ENCODE results near the gene SIRT3.

Gene SIRT3

GRCh38 chr11:214083-214482 lies 22.1 kb downstream of the SIRT3 start:
- no peak for DNase-seq

GRCh38 chr11:213111-213510 lies 23.0 kb downstream of the SIRT3 start:
- DNase-seq = no peak

- no peak for DNase-seq
Observed at GRCh38 chr11:212150-213100, 23.7 kb downstream of the SIRT3 start.

- DNase-seq = no peak
Observed at GRCh38 chr11:211741-212140, 24.4 kb downstream of the SIRT3 start.

GRCh38 chr11:211295-211694 lies 24.8 kb downstream of the SIRT3 start:
- DNase-seq = no peak

- no peak for DNase-seq
Observed at GRCh38 chr11:210803-211180, 25.4 kb downstream of the SIRT3 start.

GRCh38 chr11:210122-210802 lies 25.9 kb downstream of the SIRT3 start:
- no peak for DNase-seq

- no peak for DNase-seq
Observed at GRCh38 chr11:209275-210121, 26.6 kb downstream of the SIRT3 start.

GRCh38 chr11:208917-209260 lies 27.3 kb downstream of the SIRT3 start:
- no peak for DNase-seq

- peak; percentile 71 to 84 (median 76) for DNase-seq
Observed at GRCh38 chr11:208181-208916, 27.8 kb downstream of the SIRT3 start.

- no peak for DNase-seq
Observed at GRCh38 chr11:207863-208180, 28.3 kb downstream of the SIRT3 start.

GRCh38 chr11:207208-207862 lies 28.8 kb downstream of the SIRT3 start, which contains the start of the genes BET1L and RIC8A:
TSS of gene BET1L (minus strand) at chr11:207399. CDS start at chr11:207321, 78 bp downstream.
TSS of gene RIC8A (plus strand) at chr11:207708. CDS start at chr11:208855, 1,147 bp downstream.
- DNase-seq = peak; percentile 96 to 98 (median 98)

GRCh38 chr11:206526-207207 lies 29.5 kb downstream of the SIRT3 start:
- DNase-seq = peak in 2 of 6 experiments; percentile 16 to 66

GRCh38 chr11:206002-206384 lies 30.1 kb downstream of the SIRT3 start:
- DNase-seq = no peak

GRCh38 chr11:205221-206001 lies 30.7 kb downstream of the SIRT3 start:
- no peak for DNase-seq

GRCh38 chr11:204587-205109 lies 31.5 kb downstream of the SIRT3 start:
- no peak for DNase-seq

- no peak for DNase-seq
Observed at GRCh38 chr11:203945-204586, 32.1 kb downstream of the SIRT3 start.

GRCh38 chr11:203056-203944 lies 32.8 kb downstream of the SIRT3 start:
- no peak for DNase-seq

- peak in 1 of 6 experiments; percentile 44 for DNase-seq
Observed at GRCh38 chr11:202490-202889, 33.7 kb downstream of the SIRT3 start.
